Measurements from ENCODE around the gene COL23A1.

COL23A1 gene

DNA sequence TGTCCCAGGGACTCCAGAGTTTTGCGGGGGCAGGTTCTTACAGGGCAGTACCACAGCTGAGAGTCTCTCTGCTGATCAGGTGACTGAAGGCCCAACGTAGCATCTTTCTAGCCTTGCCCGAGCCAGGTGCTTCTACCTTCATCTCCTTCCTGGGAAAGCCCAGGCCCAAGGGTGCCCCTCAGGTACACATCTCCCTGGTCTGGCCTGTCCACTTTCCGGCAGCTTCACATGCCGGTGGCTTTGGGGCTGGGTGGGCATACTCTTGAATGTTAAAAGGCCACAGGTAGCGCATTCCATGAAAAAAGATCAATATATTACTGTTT lies 351.9 kb downstream of the COL23A1 start (continued):
- no peak for TF ChIP-seq ZNF138 (tag by site-specific recombination; IDR thresholded peaks at IDR 0.05; ENCODE audit: borderline replicate concordance)

- CTCF ChIA-PET: interaction anchor here (0.6 to 1.0 kb wide), 2 partner anchors 175 to 602 kb away, joined by 3 read pairs; no protein-coding TSS in a partner anchor
- no peaks in the 10 kb centered on the region for H3K36me3 ChIP-seq (ENCODE audit: control insufficient read depth in 2 of 2, insufficient read depth in 1 of 2, low read length in 2 of 2)
- H3K27ac ChIP-seq (ENCODE audit: extremely low read depth, low read depth, low read length): no peak overlapping the region
- POLR2A ChIA-PET: no interaction called here
- no peaks in the 10 kb centered on the region for H3K4me1 ChIP-seq (ENCODE audit: control insufficient read depth, insufficient read depth, low read length)
- H3K4me3 ChIP-seq (ENCODE audit: low read depth, low read length): no peak overlapping the region
- TF ChIP-seq ZNF121 (tag by site-specific recombination; IDR thresholded peaks at IDR 0.05): no peak
- peak; percentile 54 for TF ChIP-seq GLIS1 (tag by site-specific recombination; IDR thresholded peaks at IDR 0.05)
- TF ChIP-seq ZNF155 (tag by site-specific recombination; IDR thresholded peaks at IDR 0.05): no peak
- TF ChIP-seq MYNN (tag by site-specific recombination; IDR thresholded peaks at IDR 0.05; ENCODE audit: borderline replicate concordance): no peak
- no peak for TF ChIP-seq ZNF114 (tag by site-specific recombination; IDR thresholded peaks at IDR 0.05)
- peak; percentile 55 for TF ChIP-seq ZFHX2 (tag by site-specific recombination; conservative IDR thresholded peaks at IDR 0.05)
- no peak for TF ChIP-seq HOXA7 (CRISPR knock-in tag; IDR thresholded peaks at IDR 0.05; ENCODE audit: borderline replicate concordance)
- no peak for TF ChIP-seq ZNF837 (tag by site-specific recombination; IDR thresholded peaks at IDR 0.05)
- no peak for TF ChIP-seq ZNF610 (tag by site-specific recombination; IDR thresholded peaks at IDR 0.05; ENCODE audit: borderline replicate concordance)
- no peak for TF ChIP-seq BCL6B (tag by site-specific recombination; IDR thresholded peaks at IDR 0.05)
- no peak for TF ChIP-seq ZNF776 (tag by site-specific recombination; IDR thresholded peaks at IDR 0.05; ENCODE audit: borderline replicate concordance)
- TF ChIP-seq KLF9 (tag by site-specific recombination; IDR thresholded peaks at IDR 0.05; ENCODE audit: low read depth): no peak
- TF ChIP-seq, protein P1, sequence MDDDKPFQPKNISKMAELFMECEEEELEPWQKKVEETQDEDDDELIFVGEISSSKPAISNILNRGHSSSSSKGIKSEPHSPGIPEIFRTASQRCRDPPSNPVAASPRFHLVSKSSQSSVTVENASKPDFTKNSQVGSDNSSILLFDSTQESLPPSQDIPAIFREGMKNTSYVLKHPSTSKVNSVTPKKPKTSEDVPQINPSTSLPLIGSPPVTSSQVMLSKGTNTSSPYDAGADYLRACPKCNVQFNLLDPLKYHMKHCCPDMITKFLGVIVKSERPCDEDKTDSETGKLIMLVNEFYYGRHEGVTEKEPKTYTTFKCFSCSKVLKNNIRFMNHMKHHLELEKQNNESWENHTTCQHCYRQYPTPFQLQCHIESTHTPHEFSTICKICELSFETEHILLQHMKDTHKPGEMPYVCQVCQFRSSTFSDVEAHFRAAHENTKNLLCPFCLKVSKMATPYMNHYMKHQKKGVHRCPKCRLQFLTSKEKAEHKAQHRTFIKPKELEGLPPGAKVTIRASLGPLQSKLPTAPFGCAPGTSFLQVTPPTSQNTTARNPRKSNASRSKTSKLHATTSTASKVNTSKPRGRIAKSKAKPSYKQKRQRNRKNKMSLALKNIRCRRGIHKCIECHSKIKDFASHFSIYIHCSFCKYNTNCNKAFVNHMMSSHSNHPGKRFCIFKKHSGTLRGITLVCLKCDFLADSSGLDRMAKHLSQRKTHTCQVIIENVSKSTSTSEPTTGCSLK (tag by site-specific recombination; IDR thresholded peaks at IDR 0.05): no peak
- no peak for TF ChIP-seq SALL2 (tag by site-specific recombination; IDR thresholded peaks at IDR 0.05; ENCODE audit: borderline replicate concordance)
- no peak for TF ChIP-seq ZNF391 (tag by site-specific recombination; IDR thresholded peaks at IDR 0.05; ENCODE audit: borderline replicate concordance, low read depth)
- no peak for TF ChIP-seq ZNF112 (tag by site-specific recombination; IDR thresholded peaks at IDR 0.05)
- TF ChIP-seq ZNF169 (tag by site-specific recombination; IDR thresholded peaks at IDR 0.05): no peak
- no peak for TF ChIP-seq ZNF48 (tag by site-specific recombination; IDR thresholded peaks at IDR 0.05)
- H3K9me3 ChIP-seq (ENCODE audit: control insufficient read depth, insufficient read depth, low read depth, low read length): no peaks in the 10 kb centered on the region
Measured at GRCh38 chr5:178237431-178238312, 352.5 kb downstream of the COL23A1 start.

DNA sequence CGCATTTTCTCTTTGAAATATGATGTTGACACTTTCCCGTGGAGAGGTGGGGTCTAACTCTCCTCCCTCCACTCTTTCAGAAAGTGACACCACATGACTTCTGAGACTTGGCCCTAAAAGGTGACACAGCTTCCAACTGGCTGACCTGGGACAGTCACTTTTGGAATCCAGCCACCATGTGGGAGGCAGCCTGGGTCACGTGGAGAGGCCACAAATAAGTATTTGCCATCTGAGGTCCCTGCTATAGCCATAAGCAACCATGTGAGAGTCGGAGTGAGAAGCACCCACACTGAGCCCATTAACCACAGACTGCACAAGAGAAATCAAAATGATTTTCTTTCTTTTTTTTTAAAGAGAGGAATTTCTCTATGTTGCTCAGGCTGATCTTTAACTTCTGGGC lies 353.5 kb downstream of the COL23A1 start:
- Histone ChIP-seq H3K9me3 (ENCODE audit: control insufficient read depth, insufficient read depth, low read depth, low read length) (no peaks in the 10 kb centered on the region), H3K4me3 (ENCODE audit: low read depth, low read length) (no peak overlapping the region), H3K36me3 (ENCODE audit: control insufficient read depth in 2 of 2, insufficient read depth in 1 of 2, low read length in 2 of 2) (peaks cover 0 to under 1% of the 10 kb centered on the region in 2 experiments; a peak in 1 of 3 replicates), H3K4me1 (ENCODE audit: control insufficient read depth, insufficient read depth, low read length) (no peaks in the 10 kb centered on the region), H3K27ac (ENCODE audit: extremely low read depth, low read depth, low read length) (no peak overlapping the region)
- ChIA-PET POLR2A (no interaction called here), CTCF (interaction anchor here (0.6 to 1.0 kb wide), 3 partner anchors 74 to 603 kb away, joined by 3 to 4 read pairs (median 3); no protein-coding TSS in a partner anchor)
- TF ChIP-seq EGR2 (tag by site-specific recombination; IDR thresholded peaks at IDR 0.05; ENCODE audit: low read depth) (peak; percentile 28; the same call in 1 of the 2 replicates), ZNF335 (tag by site-specific recombination; conservative IDR thresholded peaks at IDR 0.05) (peak; percentile 47), GLIS1 (tag by site-specific recombination; IDR thresholded peaks at IDR 0.05) (peak; percentile 95), ZFHX2 (tag by site-specific recombination; conservative IDR thresholded peaks at IDR 0.05) (peak; percentile 43; the same call in 1 of the 2 replicates), ZNF664 (tag by site-specific recombination; IDR thresholded peaks at IDR 0.05) (no peak), TSHZ1 (tag by site-specific recombination; IDR thresholded peaks at IDR 0.05; ENCODE audit: borderline replicate concordance) (no peak), PATZ1 (tag by site-specific recombination; IDR thresholded peaks at IDR 0.05) (peak; percentile 18; the same call in 1 of the 2 replicates)

All from HEK293 (cell line).